HAP-1 (cell line): ENCODE measurements around the gene PSMC5.
"Not testable (repeated sequence)": the region's sequence is repeated elsewhere in the genome, so short reads cannot be mapped to it uniquely, and the experiment has no call there.

Source experiments
- DNase-seq, 2 experiments: peaks; one replicate each; pipeline ENCODE4 v3.0.0-alpha.2; 2016 to 2020; ENCODE audit warnings: low spot score in 2 of 2
- H3K27me3 ChIP-seq: fragments of 250-450 bp; sonication (Bioruptor Pico); 2 replicates; pipeline ENCODE4 v1.5.1; 2020; ENCODE audit warnings: low read depth, mild to moderate bottlenecking, moderate library complexity
- H3K36me3 ChIP-seq: fragments of 250-450 bp; sonication (Bioruptor Pico); replicated peaks from 2 replicates; pipeline ENCODE4 v1.5.1; 2020; ENCODE audit warnings: mild to moderate bottlenecking
- H3K4me1 ChIP-seq: fragments of 250-450 bp; sonication (Bioruptor Pico); 2 replicates; pipeline ENCODE4 v1.5.1; 2020; ENCODE audit warnings: mild to moderate bottlenecking
- H3K4me3 ChIP-seq: fragments of 250-450 bp; sonication (Bioruptor Pico); 2 replicates; pipeline ENCODE4 v1.5.1; 2020; ENCODE audit warnings: mild to moderate bottlenecking, moderate library complexity
- H3K9me3 ChIP-seq: fragments of 250-450 bp; sonication (Bioruptor Pico); 2 replicates; pipeline ENCODE4 v1.5.1; 2020; ENCODE audit warnings: mild to moderate bottlenecking, moderate library complexity
- in situ Hi-C: fragments of 300-500 bp; cut with MboI; formaldehyde crosslinking; loops from 3 replicates; pipeline ENCODE4 v1.14.3; 2020; ENCODE audit warnings: low sequenced_read_pairs, inconsistent platforms, mixed read lengths

PSMC5 gene

GRCh38 chr17:63848834-63849689, 21.8 kb downstream of the PSMC5 start:
- Histone ChIP-seq H3K36me3 (no peaks in the 10 kb centered on the region), H3K4me1 (no peaks in the 10 kb centered on the region; the same call in 1 of the 2 replicates), H3K4me3 (no peak overlapping the region), H3K27me3 (peaks cover 9% of the 10 kb centered on the region; the same call in 1 of the 2 replicates), H3K9me3 (no peaks in the 10 kb centered on the region)
- DNase-seq: no peak
- in situ Hi-C loops: no loop called here

DNA sequence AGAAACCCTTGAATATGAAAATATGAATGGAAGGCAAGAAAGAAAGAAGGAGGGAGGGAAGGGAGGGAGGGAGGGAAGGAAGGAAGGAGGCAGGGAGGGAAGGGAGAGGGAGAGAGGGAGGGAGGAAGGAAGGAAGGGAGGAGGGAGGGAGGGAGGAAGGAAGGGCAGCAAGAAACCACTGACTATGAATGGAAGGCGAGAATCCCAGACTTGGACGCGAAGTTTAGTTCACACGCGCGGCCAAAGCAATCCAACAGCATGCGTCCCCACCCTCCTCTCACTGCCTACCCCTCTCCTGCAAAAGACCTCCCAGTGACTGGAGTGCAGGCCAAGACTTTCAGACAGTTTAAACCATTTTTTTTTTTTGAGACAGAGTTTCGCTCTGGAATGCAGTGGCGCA, 23.2 kb downstream of the PSMC5 start:
- DNase-seq: no peak
- no peaks in the 10 kb centered on the region for H3K4me1 ChIP-seq
- in situ Hi-C loops: no loop called here
- no peak overlapping the region for H3K4me3 ChIP-seq
- no peaks in the 10 kb centered on the region for H3K9me3 ChIP-seq
- no peaks in the 10 kb centered on the region for H3K36me3 ChIP-seq
- H3K27me3 ChIP-seq: peaks cover 14% of the 10 kb centered on the region; the same call in 1 of the 2 replicates

GRCh38 chr17:63853260-63853659, 26.0 kb downstream of the PSMC5 start:
- Histone ChIP-seq H3K27me3 (peaks cover 14% of the 10 kb centered on the region; the same call in 1 of the 2 replicates), H3K4me3 (no peak overlapping the region), H3K9me3 (no peaks in the 10 kb centered on the region), H3K36me3 (no peaks in the 10 kb centered on the region), H3K4me1 (no peaks in the 10 kb centered on the region)
- in situ Hi-C loops: no loop called here
- no peak for DNase-seq

DNA sequence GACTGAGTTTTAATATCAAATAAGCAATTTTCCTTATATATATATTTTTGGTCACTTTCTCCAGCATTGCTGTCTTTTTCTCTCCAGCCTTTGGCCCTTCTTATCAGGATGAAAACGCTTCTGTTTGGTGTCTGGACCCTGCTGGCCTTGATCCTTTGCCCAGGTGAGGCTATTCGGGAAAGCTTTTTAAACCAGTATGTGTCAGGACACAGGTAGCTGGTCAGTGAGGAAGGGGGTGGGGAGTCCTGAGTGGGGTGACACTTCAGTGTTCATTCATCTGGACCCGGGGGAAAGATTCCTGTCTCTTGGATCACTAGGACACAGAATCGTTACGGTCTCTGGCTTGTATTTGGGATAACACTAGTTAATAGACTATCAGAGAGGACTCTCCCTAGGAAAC, 27.5 kb downstream of the PSMC5 start:
- in situ Hi-C loops: no loop called here
- H3K9me3 ChIP-seq: no peaks in the 10 kb centered on the region
- no peak overlapping the region for H3K4me3 ChIP-seq
- DNase-seq: no peak
- H3K27me3 ChIP-seq: peaks cover 18% of the 10 kb centered on the region
- H3K4me1 ChIP-seq: no peaks in the 10 kb centered on the region
- no peaks in the 10 kb centered on the region for H3K36me3 ChIP-seq

GRCh38 chr17:63855185-63855584, 28.0 kb downstream of the PSMC5 start:
- H3K4me1 ChIP-seq: no peaks in the 10 kb centered on the region
- H3K36me3 ChIP-seq: no peaks in the 10 kb centered on the region
- H3K9me3 ChIP-seq: no peaks in the 10 kb centered on the region
- H3K4me3 ChIP-seq: no peak overlapping the region
- H3K27me3 ChIP-seq: peaks cover 22% of the 10 kb centered on the region
- DNase-seq: no peak
- in situ Hi-C loops: no loop called here

GRCh38 chr17:63856425-63856824, 29.2 kb downstream of the PSMC5 start:
- H3K9me3 ChIP-seq, in situ Hi-C loops, DNase-seq, H3K4me1 ChIP-seq, H3K4me3 ChIP-seq, H3K36me3 ChIP-seq: not testable (repeated sequence)
- peaks cover 28% of the 10 kb centered on the region for H3K27me3 ChIP-seq

DNA sequence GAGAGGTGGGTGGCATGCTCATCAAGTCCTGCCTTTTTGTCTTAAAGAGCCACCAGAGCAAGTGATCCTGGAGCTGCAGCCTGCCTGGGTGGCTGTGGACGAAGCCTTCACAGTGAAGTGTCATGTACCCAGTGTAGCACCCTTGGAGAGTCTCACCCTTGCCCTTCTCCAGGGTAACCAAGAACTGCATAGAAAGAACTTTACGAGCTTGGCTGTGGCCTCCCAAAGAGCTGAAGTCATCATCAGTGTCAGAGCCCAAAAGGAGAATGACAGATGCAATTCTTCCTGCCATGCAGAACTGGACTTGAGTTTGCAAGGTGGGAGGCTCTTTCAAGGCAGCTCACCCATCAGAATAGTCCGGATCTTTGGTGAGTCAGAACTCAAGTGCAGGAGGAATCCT, 32.0 kb downstream of the PSMC5 start:
- Histone ChIP-seq H3K27me3 (peaks cover 19% of the 10 kb centered on the region), H3K9me3 (no peaks in the 10 kb centered on the region), H3K4me1 (no peaks in the 10 kb centered on the region), H3K36me3 (no peaks in the 10 kb centered on the region), H3K4me3 (no peak overlapping the region)
- in situ Hi-C loops: no loop called here
- no peak for DNase-seq

GRCh38 chr17:63866625-63867024, 39.4 kb downstream of the PSMC5 start:
- H3K4me1 ChIP-seq, H3K4me3 ChIP-seq, H3K9me3 ChIP-seq, H3K36me3 ChIP-seq, DNase-seq, H3K27me3 ChIP-seq, in situ Hi-C loops: not testable (repeated sequence)

GRCh38 chr17:63869491-63870291, 42.5 kb downstream of the PSMC5 start:
- H3K36me3 ChIP-seq, H3K27me3 ChIP-seq, in situ Hi-C loops, H3K4me1 ChIP-seq, H3K4me3 ChIP-seq, H3K9me3 ChIP-seq: not testable (repeated sequence)
- DNase-seq: peak in 1 of 2 experiments; percentile 26

- in situ Hi-C loops, H3K27me3 ChIP-seq, H3K36me3 ChIP-seq, H3K4me1 ChIP-seq, DNase-seq, H3K9me3 ChIP-seq, H3K4me3 ChIP-seq: not testable (repeated sequence)
These were observed 43.0 kb downstream of the PSMC5 start for GRCh38 chr17:63870292-63870665.

DNA sequence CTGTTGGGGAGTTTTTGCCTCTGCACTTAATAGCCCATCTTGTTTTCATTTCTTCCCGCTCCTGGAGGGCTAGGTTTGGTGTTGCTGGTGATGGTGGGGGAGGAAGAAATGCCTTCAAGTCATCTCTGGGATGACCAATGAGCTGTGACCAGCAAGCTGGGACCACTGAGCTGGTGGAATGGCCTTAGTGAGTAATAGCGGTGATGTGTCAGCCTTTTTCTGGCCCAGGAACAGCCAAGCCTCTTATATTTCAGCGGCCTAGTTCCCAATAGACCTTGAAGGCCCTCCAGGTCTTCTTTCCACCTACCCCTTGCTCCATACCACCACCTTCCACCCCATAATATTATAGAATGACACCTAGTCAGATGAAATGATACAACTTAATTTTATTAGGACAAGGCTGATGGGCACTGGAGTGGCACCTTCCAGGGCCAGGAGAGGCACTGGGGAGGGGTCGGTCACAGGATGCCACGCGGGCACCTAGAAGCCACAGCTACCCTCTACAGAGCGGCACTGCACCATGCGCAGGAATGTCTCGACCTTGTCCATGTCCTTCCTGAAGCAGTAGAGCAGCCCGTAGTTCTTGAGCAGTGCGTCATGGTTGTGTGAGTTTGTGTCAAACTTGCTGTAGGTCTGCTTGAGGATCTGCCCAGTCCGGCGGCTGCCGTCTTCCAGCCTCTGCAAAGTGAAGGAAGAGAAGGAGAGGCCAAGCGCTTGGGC, 44.6 kb downstream of the PSMC5 start:
- DNase-seq: not testable (repeated sequence)

GRCh38 chr17:63873577-63873976, 46.3 kb downstream of the PSMC5 start, which contains the start of gene CSH2:
CSH2 (minus strand) TSS chr17:63873677; CDS start chr17:63873614, 63 bp downstream.
- in situ Hi-C loops, H3K4me3 ChIP-seq, DNase-seq, H3K36me3 ChIP-seq, H3K4me1 ChIP-seq, H3K9me3 ChIP-seq: not testable (repeated sequence)
- peaks cover 11% of the 10 kb centered on the region for H3K27me3 ChIP-seq

More for the DNA sequence above, 44.6 kb downstream of the PSMC5 start:
- H3K4me1 ChIP-seq, H3K27me3 ChIP-seq, H3K36me3 ChIP-seq, H3K9me3 ChIP-seq, in situ Hi-C loops, H3K4me3 ChIP-seq: not testable (repeated sequence)

DNA sequence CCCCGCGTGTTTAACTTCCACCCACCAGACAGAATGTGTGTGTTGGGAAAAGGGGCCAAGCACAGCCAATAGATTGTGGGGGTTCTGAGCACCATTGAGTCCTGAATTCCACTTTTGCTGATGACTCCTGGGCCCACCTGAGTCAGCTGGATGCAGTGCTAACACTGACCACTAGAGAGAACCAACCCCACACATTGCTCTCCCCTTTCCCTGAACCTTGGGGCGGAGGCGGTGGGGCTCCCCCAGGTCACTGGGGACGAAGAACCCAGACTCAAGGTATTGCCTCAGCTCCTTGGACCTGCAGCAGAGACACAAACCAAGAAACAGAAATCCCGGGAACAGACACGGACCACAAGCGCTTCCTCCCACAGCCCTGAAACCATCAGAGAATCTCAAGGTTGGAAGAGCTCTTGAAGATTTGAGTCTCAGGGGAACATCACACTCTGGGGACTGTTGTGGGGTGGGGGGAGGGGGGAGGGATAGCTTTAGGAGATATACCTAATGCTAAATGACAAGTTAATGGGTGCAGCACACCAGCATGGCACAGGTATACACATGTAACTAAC, 46.9 kb downstream of the PSMC5 start:
- H3K4me3 ChIP-seq, H3K36me3 ChIP-seq, H3K9me3 ChIP-seq, DNase-seq, H3K4me1 ChIP-seq, in situ Hi-C loops: not testable (repeated sequence)
- peaks cover 11% of the 10 kb centered on the region for H3K27me3 ChIP-seq
